ENCODE data around the gene GUCD1.

GUCD1 gene

GRCh38 chr22:24523873-24524272, 31.1 kb downstream of the GUCD1 start:
- TF ChIP-seq, protein P1, sequence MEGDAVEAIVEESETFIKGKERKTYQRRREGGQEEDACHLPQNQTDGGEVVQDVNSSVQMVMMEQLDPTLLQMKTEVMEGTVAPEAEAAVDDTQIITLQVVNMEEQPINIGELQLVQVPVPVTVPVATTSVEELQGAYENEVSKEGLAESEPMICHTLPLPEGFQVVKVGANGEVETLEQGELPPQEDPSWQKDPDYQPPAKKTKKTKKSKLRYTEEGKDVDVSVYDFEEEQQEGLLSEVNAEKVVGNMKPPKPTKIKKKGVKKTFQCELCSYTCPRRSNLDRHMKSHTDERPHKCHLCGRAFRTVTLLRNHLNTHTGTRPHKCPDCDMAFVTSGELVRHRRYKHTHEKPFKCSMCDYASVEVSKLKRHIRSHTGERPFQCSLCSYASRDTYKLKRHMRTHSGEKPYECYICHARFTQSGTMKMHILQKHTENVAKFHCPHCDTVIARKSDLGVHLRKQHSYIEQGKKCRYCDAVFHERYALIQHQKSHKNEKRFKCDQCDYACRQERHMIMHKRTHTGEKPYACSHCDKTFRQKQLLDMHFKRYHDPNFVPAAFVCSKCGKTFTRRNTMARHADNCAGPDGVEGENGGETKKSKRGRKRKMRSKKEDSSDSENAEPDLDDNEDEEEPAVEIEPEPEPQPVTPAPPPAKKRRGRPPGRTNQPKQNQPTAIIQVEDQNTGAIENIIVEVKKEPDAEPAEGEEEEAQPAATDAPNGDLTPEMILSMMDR (IDR thresholded peaks at IDR 0.05; ENCODE audit: borderline replicate concordance, control extremely low read depth, extremely low read depth, insufficient read depth, missing control alignments): no peak
- in situ Hi-C loops (cut with MboI; ENCODE audit: low sequenced_read_pairs, unreplicated experiment): loop anchor here (5.0 kb wide), 1 partner anchor 197 kb away; no protein-coding TSS in a partner anchor
- no peak for DNase-seq (ENCODE audit: low spot score)

GRCh38 chr22:24521791-24522245, 33.1 kb downstream of the GUCD1 start:
- DNase-seq (ENCODE audit: low spot score): peak; percentile 68
- in situ Hi-C loops (cut with MboI; ENCODE audit: low sequenced_read_pairs, unreplicated experiment): loop anchor here (5.0 kb wide), 1 partner anchor 195 kb away; no protein-coding TSS in a partner anchor
- TF ChIP-seq, protein P1 (IDR thresholded peaks at IDR 0.05; ENCODE audit: borderline replicate concordance, control extremely low read depth, extremely low read depth, insufficient read depth, missing control alignments): peak; percentile 66

DNA sequence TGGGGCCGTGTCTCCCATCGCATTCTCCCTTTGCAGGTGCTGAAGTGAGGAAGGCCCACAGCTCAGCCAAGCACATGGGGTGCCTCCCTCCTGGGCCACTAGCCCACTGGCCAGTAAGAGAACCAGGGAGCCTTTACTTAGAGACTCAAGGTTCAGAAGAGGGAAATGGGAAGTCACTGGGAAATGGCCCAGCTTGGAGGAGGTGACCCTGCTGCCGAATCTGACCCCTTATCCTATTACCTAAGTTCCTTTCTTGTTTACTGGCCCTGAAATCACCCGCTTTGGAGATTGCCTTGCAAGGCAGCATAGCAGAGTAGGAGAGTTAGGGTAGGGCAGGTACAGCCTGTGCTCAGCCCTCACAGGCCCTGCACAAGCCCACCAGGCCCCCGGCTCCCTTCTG, 35.4 kb downstream of the GUCD1 start:
- in situ Hi-C loops (cut with MboI; ENCODE audit: low sequenced_read_pairs, unreplicated experiment): no loop called here
- TF ChIP-seq, protein P1 (IDR thresholded peaks at IDR 0.05; ENCODE audit: borderline replicate concordance, control extremely low read depth, extremely low read depth, insufficient read depth, missing control alignments): no peak
- no peak for DNase-seq (ENCODE audit: low spot score)

DNA sequence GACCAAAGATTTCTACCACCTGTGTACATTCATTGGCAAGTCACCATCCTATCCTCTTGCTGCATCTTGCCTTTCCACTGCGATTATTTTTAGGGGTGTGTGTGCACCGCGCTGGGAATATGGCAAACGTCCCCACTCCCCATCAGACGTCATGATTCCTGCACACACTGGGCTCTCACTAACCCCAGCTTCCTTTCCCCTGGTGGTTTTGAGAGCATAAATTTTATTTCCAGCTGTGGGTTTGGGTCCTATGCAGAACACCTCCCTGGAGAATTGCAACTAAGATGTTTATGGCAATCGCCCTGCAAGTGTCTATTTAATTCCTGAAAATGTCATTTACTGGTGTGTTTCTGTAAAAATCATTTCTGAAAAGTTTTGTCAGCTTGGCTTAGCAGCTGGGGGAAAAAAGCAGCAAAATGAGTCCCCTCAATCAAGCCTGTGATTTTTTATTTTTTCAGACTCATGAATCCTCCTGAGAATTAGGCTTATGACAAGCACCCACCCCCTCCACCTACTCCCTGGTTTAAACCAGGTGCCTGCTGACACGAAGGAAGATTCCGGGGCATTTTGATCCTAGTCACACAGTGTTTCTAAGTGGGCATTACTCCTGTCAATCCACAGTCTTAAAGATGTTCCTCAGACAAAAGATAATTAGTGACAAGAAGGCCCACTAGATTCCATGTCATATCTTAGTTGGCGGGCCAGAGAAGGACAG, 36.0 kb downstream of the GUCD1 start:
- in situ Hi-C loops (cut with MboI; ENCODE audit: low sequenced_read_pairs, unreplicated experiment): no loop called here
- DNase-seq (ENCODE audit: low spot score): no peak
- TF ChIP-seq, protein P1 (IDR thresholded peaks at IDR 0.05; ENCODE audit: borderline replicate concordance, control extremely low read depth, extremely low read depth, insufficient read depth, missing control alignments): no peak

GRCh38 chr22:24518228-24518627, 36.7 kb downstream of the GUCD1 start:
- in situ Hi-C loops (cut with MboI; ENCODE audit: low sequenced_read_pairs, unreplicated experiment): no loop called here
- TF ChIP-seq, protein P1 (IDR thresholded peaks at IDR 0.05; ENCODE audit: borderline replicate concordance, control extremely low read depth, extremely low read depth, insufficient read depth, missing control alignments): no peak
- no peak for DNase-seq (ENCODE audit: low spot score)

- DNase-seq (ENCODE audit: low spot score): no peak
- TF ChIP-seq, protein P1 (IDR thresholded peaks at IDR 0.05; ENCODE audit: borderline replicate concordance, control extremely low read depth, extremely low read depth, insufficient read depth, missing control alignments): no peak
- in situ Hi-C loops (cut with MboI; ENCODE audit: low sequenced_read_pairs, unreplicated experiment): no loop called here
Observed at GRCh38 chr22:24517446-24517845, 37.5 kb downstream of the GUCD1 start.

Data from GM13976 (cell line).